ENCODE measurements around the gene RIT2.

The RIT2 gene

DNA sequence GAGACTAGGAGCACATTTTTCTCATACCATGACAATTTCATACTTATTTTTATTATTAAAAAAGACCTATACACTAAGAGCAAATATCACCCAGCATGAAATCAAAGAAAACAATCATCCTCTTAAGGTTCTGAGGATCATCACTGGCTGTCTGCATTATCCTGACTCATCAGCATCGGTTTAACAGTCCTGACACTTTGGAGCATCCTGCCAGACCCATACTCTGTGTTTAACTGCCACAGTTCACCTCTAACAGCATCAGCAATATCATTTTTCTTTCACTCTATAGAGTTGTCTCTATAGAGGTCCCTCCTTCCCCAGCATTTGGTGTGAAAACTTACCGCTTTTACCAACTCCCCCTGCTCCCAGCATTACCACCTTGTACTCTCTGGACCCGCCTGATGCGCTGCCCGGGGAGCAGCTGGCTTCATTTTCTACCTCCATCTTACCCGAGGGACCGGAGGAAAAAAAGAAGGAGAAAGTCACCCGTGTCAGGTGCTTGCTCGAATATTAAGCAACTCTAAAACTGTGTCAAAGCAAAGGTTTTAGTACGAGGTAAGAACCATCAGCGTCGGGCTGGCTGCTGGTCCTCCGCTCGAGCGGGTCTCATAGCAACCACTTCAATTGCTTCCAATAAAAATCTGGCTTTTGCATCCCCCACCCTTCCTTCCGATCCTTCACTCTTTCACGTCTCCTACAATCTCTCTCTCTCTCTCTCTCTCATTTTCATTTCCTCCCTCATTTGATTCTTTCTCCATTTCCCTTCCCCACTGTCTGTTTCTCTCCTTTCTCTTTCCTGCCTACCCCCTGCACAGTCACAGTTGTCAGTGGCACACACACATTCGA lies at the start of gene RIT2:
TSS of gene RIT2 (minus strand) at position 610 of the 846 bp plus-strand sequence.
- no peak for DNase-seq

DNA sequence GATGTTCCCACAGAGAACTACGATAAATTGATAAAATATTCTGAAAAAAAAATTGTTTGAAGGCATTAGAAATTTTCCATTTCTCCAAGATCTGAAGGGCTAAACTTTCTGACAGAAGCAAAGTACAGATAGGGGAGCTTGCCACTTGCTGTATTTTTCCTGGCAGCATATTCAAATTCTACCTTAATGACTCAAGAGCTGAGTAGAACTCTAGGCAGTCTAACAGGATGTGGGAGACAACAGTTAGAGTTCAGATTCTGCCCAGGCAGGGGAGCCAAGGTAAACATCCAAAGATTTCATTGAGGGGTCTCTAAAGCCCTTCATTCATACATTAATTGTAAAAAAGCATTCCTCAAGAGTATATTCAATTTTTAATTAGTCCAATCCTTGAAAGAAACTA lies 46.0 kb upstream of the RIT2 start:
- DNase-seq, result no peak

DNA sequence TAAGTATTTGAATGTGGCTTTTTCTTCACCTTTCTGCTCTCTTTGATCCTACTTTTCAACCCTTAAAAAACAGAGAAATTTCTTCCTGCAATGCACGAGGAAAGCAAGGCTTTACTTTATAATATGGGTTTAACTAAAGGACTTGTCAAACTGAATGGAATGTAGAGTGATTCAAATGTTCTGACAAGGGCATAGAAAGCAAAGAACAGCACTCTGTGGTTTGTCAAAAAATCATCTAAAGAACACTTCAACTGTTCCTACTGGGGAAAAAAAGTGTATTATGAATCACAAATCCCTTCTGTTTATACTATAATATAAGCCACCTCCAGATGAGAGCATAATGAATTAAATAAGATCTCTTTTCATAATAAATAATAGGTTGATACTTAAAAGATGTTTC lies 45.0 kb upstream of the RIT2 start:
- no peak for DNase-seq

DNA sequence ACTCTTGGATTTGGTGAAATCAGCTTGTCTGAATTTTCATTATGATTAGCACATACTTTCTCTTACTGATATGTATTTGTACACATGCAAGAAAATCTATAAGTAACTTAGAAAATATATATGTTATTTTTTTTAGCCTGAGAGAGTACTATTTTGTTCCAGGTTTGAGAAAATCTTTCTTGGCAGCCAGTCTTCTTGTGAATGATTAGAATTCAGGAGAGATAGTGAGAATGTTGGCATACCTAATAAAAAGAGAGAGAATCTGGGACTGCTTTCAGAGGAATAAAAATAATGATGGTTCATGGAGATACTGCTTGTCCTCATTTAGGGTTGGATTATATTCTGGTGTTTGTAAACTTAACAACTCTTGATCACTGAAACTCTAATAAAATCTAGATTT lies 44.4 kb upstream of the RIT2 start:
- DNase-seq, result no peak

DNA sequence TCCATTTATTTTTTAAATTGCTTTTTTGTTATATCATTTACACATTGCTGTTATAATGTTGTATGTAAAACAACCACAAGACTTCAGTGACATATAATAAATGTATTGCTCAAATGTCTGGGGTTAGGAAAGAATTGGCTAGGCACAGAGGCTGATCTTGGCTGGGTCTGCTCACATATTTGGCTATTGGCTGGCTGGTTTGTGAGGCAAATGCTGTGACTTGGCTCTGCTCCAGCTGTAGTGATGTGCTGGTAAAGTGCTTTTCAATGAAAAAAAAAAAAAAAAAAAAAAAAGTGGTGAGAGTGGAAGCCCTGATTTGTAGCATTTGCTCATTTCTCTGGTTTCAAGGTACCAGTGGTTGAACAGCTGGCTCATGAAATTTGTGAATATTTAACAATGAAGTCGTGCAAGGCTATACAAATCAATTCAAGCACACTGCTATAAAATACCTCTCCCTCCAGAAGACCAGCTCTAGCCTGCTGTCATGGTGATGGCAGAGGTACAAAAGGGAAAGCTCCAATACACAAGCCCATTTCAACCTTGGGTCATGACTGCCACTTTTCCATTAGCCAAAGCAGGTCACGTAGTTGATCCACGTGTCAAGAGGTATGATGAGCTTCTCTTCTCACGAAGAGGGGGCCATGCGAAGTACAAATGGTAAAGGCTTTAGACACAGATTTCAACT lies 43.7 kb upstream of the RIT2 start:
- no peak for DNase-seq

DNA sequence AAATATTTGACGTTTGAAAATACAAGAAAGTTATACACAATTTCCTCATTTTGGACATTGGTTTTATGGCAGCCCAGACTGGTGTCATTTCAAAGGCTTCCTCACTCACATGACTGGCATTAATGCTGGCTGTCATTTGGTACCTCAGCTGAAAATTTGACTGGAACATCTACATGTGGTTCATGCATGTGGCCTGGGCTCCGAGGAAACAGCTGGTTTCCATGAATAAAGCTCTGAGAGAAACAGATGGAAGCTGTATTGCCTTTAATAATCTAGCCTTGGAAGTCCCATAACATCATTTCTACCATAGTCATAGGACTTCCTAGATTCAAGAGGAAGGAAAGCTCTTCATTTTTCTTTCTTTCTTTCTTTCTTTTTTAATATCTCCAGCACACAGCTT lies 42.9 kb upstream of the RIT2 start:
- DNase-seq, result no peak

DNA sequence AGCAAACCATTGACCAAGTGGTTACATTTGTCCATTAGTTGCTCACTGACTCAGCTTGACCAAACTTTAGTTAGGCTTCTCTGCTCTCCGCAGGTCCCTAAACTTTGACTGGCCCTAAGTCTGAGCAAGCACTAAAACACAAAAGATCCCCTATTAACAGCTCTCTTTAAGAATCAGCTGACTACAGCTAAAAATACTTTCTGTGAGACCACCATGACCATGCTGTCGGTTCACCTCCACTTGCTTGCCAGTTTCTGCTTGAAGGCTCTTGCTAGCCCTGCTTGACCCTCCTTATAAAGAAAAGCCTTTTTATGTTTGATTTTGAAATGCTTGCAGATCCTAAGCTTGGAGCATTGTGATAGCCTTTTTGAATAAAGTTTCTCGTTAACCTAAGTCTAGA lies 40.4 kb upstream of the RIT2 start:
- no peak for DNase-seq

DNA sequence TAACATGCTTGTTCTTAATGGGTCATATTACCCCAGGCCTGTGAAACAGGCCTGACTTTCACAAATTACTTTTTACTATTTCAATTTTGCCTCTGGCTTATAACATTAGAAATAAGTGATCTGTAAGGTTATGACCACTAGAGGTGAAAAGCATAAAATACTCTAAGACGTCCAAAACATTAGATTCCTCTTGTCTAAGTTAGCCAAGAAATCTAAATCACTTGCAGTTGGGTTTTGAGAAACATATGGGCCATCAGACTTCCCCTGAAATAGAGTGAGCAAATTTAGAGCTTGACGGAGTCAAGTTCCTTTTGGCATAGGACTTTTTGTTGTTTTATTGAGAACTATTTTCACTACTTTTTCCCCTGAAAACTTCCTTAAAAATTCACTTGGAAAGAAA lies 32.7 kb upstream of the RIT2 start:
- DNase-seq, result no peak

DNA sequence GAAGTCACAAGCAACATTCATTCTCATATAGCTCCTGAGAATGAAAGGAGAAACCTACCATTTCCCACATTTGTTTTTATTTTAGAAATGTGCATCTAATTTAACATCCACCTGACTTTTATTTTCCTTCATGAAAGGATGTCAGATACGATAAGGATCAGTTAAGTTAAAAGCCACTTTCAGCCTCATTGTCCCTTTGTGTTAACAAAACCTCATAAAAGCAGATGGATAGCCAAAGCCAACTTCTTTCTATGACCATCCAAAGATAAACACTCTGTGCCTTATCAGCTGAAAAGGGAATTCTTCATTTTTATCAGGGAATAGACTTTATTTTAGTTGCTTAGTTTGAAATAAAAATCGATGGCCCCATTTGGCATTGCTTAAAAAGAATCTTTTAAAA lies 25.7 kb upstream of the RIT2 start:
- no peak for DNase-seq

DNA sequence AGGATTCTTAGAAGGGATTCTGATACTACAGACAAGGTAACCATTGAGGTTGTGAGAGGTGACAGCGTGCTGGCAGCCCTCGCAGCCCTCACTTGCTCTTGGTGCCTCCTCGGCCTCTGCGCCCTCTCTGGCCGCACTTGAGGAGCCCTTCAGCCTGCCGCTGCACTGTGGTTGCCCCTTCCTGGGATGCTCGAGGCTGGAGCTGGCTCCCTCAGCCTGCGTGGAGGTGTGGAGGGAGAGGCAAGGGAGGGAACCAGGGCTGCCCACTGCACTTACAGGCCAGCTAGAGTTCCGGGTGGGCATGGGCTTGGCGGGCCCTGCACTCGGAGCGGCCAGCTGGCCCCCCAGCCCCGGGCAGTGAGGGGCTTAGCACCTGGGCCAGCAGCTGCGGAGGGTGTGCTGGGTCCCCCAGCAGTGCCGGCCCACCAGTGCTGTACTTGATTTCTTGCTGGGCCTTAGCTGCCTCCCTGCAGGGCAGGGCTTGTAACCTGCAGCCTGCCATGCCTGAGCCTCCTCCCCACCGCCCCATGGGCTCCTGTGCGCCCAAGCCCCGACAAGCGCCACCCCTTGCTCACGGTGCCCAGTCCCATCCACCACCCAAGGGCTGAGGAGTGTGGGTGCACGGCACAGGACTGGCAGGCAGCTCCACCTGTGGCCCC lies 23.9 kb upstream of the RIT2 start:
- DNase-seq, result no peak

DNA sequence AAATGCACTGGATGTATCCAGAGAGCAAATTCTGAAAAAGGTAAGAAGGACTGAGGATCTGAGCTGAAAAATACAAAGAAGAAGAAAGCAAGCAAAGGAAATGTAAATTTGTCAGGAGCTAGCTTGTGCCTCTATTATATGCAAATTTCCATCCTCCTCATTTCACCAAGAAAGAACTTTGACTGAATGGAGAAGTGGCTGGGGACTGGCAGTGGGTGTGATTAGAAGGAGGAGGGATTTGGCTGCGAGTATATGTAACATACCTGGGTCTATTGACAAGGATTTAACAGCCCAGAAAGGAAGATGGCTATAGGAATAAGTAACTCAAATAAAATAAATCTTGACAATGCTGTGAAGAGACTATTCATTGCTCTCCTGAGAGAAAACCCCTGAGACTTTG lies 19.4 kb upstream of the RIT2 start:
- no peak for DNase-seq

DNA sequence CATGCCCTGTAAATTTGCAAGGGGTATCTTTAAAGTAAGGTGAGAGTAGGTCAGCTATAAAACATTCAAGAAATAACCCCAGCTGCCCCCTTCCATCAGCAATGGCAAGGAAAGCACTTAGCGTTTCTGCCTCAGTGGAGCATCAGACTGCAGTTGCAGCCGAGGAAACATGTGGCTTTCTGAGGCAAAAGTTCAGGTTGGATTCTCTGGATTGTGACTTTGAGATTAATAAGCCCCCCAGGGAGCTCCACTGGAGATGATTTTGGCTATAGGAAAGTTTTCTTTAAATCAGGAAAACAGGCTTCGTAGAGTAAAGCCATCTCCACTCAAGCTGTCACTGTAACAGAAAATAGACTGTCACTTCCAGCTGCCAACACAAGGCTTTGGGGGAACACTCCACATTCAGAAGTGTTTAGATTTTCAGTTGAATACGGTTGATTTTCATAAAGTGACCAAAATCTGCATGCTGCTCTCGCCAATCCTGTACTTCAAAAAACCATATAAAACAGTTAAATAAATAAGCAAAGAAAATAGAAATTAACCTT lies 15.3 kb upstream of the RIT2 start:
- no peak for DNase-seq

DNA sequence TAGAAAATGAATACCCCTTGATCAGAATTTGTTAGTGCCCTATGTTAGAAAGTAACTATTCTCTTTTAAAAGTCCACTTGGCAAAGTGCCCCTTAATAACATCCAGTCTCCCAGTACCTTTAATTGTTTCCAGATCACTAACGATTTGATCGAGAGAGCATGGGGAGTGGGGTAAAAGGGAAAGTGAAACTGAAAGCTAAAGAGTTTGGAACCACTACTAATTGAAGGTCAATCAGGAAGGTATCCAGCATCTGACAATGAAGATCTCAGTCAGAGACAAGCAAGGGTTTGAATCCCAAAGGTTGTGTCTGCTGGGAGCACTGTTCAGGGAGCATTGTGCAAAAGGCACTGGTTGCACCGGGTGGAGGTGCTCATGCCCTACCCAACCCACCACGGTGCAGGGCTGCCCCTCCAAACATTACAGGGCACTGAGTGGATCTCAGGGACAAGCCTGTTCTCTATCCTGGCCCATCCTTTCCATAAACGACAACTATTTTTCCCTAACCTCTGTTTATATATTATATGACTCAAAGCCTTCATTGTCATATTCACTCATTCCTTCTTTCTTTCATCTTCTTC lies 14.6 kb upstream of the RIT2 start:
- no peak for DNase-seq

DNA sequence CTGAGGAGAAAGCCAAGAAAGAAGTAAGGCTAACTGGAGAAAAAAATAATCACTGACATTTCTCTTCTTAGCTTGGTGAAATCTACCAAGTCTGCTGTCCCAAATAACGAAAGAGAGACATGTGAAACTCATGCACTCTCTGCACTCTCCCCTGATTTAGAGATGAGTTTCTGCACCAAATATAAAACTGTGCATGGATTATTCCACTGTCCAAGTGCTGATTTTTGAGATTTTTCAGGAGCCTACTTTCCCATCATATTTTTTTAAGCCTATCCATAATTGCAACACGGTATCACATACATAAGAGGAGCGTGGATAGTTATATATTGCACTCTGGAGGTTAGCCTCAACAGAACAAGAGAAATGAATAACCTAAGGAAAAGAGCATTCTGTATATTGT lies 10.0 kb upstream of the RIT2 start:
- DNase-seq, result no peak

DNA sequence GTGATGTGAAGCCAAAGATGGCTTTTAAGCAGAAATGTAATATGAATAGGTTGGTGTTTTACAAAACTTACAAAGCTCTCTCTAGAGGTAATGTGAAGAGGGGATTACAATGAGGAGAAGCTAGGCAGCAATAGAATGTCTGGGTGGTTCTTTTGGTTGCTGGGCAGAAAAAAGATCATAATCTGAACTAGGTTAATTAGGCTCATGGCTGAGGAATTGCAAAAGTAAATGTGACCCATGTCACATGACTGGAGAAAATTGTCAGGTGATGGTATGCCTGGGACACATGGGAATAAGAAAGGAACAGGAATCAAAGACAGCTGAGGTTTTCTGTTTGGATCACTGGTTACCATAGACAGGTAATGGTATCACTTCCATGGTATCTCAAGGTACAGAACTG lies 7.5 kb upstream of the RIT2 start:
- no peak for DNase-seq

DNA sequence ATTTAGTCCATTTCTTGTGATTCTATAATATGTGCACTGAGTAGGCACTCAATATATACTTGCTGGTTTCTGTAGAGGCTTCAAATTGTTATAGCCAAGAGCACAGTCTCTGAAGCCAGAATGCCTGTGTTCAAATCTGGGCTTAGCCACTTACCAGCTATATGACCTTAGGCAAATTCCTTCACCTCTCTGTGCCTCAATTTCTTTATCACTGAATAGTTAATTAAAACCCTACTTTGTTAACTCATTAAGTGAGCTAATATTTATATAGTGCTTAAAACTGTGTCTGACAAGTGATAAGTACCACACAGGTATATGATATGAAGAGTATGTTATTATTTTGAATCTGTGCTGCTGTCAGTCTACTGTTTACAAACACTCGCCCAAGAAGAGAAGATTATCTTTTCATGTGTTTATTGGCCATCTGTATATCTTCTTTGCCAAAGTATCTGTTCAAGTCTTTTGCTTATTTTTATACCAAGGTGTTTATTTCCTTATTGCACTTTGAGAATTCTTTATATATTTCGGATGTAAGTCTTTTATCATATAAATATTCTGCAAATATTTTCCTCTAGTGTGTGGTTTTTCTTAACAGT lies 1.3 kb upstream of the RIT2 start:
- DNase-seq, result no peak

DNA sequence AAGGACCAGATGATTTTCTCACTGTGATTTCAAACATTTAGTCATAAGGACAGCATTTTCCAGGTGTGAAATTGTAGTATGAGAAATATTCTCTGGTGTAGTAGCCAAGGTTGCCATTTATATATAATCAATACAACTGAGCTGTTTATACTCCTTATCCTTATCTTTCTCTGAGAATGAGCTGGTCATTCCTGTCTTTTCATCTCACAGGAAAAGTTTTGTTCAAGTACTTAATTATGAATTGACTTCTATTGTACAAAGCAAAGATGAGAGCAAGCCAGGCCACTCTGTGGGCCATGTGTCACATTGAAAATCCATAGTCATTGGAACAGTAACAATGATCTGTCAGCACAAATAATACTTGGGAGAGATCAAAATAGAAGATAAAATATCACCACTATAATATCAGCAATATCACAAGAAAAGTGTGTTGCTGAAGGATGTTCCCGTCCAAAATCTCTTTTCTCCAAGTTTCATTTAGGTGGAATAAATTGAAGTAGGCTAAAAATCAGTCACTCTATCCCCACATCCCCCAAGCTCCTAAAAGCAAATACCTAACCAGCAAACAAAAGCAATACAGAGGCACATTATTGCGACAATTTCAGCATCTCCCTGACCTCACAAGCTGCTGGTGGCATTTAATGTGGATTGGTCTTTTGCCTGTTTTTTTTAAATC lies 2.1 kb downstream of the RIT2 start:
- no peak for DNase-seq

DNA sequence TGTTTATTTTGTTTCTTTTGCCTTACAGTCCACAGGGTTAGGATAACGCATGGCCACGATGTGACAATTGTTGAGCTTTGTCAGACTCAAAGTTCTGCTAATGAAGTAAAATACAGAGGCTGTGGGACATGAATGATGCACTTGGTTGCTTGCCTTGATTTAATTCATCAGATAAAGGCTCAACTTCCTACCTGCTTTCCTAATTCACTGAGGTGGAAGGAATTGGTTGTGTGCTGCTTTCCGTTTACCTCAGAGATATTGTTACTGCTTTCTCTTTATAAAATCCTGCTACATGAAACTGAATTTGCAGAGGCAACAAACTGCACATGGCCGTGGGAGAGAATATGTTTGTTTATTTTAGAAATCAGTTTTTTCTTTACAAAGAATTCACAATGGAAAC lies 6.6 kb downstream of the RIT2 start:
- no peak for DNase-seq

DNA sequence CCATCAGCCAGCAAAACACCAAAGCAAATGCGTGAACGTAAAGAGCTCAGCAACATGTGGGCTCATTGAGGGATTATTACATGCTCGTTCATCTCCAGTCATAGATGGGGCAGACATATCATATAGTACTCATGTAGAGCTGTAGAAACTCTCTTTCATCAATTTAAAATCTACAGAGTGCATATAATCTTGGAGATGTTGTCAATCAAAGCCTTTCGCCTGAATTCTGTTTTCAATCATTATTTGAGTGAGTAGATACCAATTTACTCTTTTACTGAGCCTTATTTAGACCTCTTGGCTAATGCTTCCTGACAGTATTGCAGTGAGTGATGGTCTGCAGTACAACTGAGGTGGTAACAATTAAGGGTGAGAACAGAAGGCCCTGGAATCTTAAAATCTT lies 7.0 kb downstream of the RIT2 start:
- no peak for DNase-seq

DNA sequence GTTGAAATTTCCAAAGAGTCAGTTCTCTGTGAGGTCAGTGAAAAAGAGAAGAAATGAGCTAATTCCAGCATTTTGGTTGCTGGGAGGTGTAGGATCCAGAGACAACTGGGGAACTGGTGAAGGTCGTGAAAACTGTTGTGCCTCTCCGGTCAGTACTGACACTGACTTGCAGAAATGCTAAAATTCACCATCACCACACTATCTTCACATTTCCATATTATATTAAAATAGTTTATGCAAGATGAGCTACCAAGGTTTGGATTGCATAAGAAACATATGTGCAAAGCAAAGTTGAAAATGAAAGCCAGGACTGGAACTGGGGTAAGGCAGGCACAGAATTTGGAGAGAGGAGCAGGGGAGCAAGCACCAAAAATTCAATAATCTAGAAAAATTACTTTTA lies 21.8 kb downstream of the RIT2 start:
- no peak for DNase-seq

DNA sequence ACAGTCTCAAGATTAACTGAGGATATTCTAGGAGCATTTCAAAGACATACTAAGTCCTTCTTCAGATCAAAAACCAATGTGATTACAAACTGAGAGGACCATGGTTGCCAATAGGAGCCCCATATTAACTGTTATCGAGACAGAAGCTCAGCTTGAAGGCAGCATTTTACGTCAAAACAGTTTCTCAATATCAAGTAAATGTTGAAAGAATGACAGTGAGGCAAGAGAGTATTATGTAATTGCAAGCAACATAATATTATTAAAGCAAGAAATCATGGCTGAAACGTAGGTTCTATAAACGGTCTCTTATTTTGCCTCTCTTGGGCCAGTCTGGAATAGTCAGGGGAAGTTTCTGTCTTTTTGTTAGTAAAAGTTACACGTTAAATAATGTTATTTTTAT lies 22.9 kb downstream of the RIT2 start:
- no peak for DNase-seq

DNA sequence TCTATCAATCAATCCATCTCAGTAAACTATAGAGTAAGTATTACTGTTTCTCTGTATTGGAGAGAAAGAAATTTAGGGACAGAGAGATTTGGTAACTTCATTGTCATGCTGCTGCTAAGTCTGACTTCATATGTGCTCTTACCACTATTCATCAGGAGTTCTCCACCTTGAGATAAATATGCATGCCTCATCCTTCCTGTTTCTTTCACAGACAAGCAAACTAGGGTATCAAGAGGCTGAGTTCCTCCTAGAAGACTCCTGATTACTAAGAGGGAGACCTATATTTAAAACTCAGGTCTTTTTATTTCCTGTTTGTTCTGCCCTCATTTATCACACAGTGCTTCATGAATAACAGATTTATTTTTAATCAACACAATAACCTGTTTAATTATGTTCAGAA lies 34.1 kb downstream of the RIT2 start:
- no peak for DNase-seq

DNA sequence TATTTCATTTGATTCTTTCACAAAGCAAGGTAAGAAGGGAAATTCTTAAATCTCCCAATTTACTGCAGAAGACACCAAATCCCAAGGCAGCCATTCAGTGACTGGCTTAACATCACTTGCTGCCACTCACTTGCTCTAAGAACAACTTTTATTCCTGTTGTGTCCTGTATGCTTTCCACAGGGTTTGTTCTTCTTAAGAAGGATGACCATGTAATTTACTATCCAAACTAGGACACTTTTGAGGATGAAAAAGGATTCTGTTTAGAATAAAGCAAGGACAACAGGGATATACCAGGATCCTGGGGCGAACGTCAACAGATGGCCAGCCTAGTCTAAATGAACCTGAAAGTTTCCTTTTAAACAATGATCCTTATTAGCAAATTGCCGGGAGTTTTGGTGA lies 34.8 kb downstream of the RIT2 start:
- no peak for DNase-seq

Measured in NCI-H526 (cell line).